SK-N-SH treated with all-trans-retinoic acid at 6 μM for 48 hours (cell line): ENCODE data around the gene SPECC1.

ENCODE experiments used
- ARNTL ChIP-seq: fragments of 450-650 bp; formaldehyde crosslinking; IDR thresholded peaks from 2 replicates; pipeline ENCODE4 v1.5.0; 2020; ENCODE audit warnings: low read depth, mild to moderate bottlenecking, moderate library complexity, borderline replicate concordance
- CSRNP3 ChIP-seq: fragments of 250-450 bp; sonication (Bioruptor Pico); IDR thresholded peaks from 2 replicates; pipeline ENCODE4 v1.5.1; 2021; ENCODE audit warnings: mild to moderate bottlenecking, moderate library complexity
- TSHZ2 ChIP-seq: fragments of 250-450 bp; sonication (Bioruptor Pico); IDR thresholded peaks from 2 replicates; pipeline ENCODE4 v1.5.0; 2020; ENCODE audit warnings: mild to moderate bottlenecking, moderate library complexity
- ZFP3 ChIP-seq: fragments of 250-450 bp; sonication (Bioruptor Pico); IDR thresholded peaks from 2 replicates; pipeline ENCODE4 v1.5.0; 2020; ENCODE audit warnings: mild to moderate bottlenecking, moderate library complexity
- ZFP30 ChIP-seq: fragments of 450-650 bp; formaldehyde crosslinking; IDR thresholded peaks from 2 replicates; pipeline ENCODE4 v1.5.0; 2022; ENCODE audit warnings: mild to moderate bottlenecking, moderate library complexity
- ZNF8 ChIP-seq: fragments of 450-650 bp; formaldehyde crosslinking; IDR thresholded peaks from 2 replicates; pipeline ENCODE4 v1.5.0; 2020; ENCODE audit warnings: mild to moderate bottlenecking, moderate library complexity
- TF ChIP-seq, protein P1 (sequence below): fragments of 250-450 bp; sonication (Bioruptor Pico); IDR thresholded peaks from 2 replicates; pipeline ENCODE4 v1.8.0; 2020; ENCODE audit warnings: mild to moderate bottlenecking, moderate library complexity, borderline replicate concordance

DNA sequence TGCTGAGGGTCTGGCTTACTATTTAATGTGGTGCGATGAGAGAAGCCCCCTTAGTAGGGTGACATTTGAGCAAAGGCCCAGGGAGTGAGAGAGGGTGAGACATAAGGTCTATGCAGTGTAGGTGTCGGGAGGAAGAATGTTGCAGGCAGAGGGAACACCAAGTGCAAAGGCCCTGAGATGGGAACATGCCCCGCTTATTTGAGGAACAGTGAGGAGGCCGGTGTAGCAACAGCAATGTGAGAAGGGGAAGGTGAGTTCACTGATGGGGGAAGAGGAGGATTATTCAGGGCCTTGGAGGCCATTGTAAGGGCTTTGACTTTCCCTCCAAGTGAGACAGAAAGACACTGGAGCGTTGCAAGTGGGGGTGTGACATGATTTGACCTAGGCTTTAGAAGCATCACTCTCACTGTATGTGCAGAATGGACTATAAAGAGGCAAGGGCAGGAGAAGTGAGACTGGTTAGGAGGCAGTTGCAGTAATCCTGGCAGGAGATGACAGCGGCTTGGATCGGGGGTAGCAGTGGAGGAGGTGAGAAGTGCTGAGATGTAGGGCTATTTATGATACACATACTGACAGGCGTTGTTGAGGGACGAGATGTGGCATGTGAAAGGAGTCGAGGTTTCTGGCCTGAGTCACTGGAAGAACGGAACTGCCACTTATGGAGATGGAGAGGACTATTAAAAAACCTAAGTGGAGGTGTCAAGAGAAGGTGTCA, 145.3 kb downstream of the SPECC1 start:
- TF ChIP-seq ARNTL (CRISPR knock-in tag) (no peak), ZFP3 (CRISPR knock-in tag) (no peak), TSHZ2 (CRISPR knock-in tag) (no peak), ZNF8 (CRISPR knock-in tag) (no peak), ZFP30 (CRISPR knock-in tag) (no peak), CSRNP3 (CRISPR knock-in tag) (no peak)
- TF ChIP-seq, protein P1, sequence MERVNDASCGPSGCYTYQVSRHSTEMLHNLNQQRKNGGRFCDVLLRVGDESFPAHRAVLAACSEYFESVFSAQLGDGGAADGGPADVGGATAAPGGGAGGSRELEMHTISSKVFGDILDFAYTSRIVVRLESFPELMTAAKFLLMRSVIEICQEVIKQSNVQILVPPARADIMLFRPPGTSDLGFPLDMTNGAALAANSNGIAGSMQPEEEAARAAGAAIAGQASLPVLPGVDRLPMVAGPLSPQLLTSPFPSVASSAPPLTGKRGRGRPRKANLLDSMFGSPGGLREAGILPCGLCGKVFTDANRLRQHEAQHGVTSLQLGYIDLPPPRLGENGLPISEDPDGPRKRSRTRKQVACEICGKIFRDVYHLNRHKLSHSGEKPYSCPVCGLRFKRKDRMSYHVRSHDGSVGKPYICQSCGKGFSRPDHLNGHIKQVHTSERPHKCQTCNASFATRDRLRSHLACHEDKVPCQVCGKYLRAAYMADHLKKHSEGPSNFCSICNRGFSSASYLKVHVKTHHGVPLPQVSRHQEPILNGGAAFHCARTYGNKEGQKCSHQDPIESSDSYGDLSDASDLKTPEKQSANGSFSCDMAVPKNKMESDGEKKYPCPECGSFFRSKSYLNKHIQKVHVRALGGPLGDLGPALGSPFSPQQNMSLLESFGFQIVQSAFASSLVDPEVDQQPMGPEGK = no peak
